Right ventricle myocardium inferior (tissue), 1 donor: ENCODE results near the gene OR52E6. TPM values are rescaled to one million over a fixed set of nuclear protein-coding genes. Genes with fewer than 3 reads are reported as not detected.

Experiments
- ATAC-seq: fragments of 200-7000 bp; cut with Tn5 transposase; one replicate; pipeline ENCODE4 v1.9.1; 2020; ENCODE audit warnings: mild to moderate bottlenecking, moderate library complexity
- DNase-seq: peaks from one replicate; pipeline ENCODE4 v3.0.0; 2021; ENCODE audit errors: missing footprints
- intact Hi-C: fragments of 100-400 bp; cut with DNase I; formaldehyde crosslinking; loops from one replicate; pipeline ENCODE4 v1.11.0; 2022
- total RNA-seq: library from RNA; stranded (reverse); fragmentation: NEBNext Ultra II Directional; extraction: Animal tissue kit (Norgen Biotek cat#: 25700); gene quantifications from one replicate; pipeline ENCODE4 v1.2.1, GENCODE V29; 2021
- donor health status: DM: no; HTN: yes; CAD: no; lungs with severe emphysema.

OR52E6 gene
- total RNA-seq, 1 donor from 2014 or later, result not detected

DNA sequence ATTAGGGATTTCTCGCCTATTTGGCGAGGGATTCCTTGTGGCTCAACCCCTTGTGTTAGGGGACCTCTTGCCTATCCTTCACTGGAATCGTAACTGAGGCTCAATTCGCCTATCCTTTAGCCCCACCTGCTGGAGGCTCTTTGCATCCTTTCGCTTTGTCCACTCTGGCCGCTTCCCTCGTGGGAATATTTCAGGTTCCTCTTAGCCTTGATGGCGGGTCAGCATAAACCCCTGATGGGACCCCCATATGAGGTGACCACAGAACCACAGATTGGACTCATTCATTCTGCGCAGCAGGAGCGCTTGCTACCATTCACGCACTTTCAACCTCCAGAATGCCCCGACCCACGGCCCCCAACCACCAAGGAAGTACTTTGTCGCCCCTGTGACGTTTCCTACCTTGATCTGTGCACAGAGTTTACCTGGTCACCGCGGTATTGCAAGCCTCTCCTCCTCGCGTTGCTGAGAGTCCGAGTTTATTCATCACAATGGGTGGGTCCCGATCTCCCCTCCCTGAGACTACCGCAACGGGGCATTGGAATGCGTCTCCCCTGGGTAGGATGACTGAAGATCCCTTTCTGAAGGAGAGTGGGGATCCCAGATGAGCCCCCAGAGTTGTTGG, 33.1 kb downstream of the OR52E6 start, which contains the start of gene OR52N2:
TSS of gene OR52N2 (plus strand) at position 425 of the 622 bp plus-strand sequence. CDS start 11,412 bp downstream, outside the sequence.
- intact Hi-C loops, result loop anchor here (2.0 to 10.0 kb wide), 4 partner anchors 124 to 686 kb away; partner anchors contain the start of genes TRIM5 and TRIM6
- peak; percentile 92 for ATAC-seq
- DNase-seq, result peak; percentile 76

DNA sequence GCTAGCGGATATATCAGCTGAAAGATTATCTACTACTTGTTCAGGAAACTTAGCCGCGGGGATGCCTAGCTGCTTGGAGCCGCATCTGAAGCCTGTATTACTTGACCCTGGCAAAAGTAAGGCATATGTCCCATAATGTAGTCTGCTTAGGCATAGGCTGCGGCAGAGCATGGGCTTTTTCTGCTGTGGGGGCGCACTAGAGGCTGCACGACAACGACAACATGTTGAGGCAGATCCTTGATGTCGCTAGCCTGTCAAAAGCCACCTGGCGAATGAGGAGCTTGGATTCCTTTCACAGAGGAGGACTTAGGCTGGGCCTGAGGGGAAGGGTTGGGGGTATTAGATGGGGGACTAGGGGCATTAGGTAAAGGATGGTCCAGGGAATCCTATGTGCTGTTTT, 34.1 kb downstream of the OR52E6 start:
- ATAC-seq (no peak), DNase-seq (no peak)
- intact Hi-C loops, result loop anchor here (5.0 to 10.0 kb wide), 2 partner anchors 213 to 685 kb away; partner anchors contain the start of gene TRIM6

DNA sequence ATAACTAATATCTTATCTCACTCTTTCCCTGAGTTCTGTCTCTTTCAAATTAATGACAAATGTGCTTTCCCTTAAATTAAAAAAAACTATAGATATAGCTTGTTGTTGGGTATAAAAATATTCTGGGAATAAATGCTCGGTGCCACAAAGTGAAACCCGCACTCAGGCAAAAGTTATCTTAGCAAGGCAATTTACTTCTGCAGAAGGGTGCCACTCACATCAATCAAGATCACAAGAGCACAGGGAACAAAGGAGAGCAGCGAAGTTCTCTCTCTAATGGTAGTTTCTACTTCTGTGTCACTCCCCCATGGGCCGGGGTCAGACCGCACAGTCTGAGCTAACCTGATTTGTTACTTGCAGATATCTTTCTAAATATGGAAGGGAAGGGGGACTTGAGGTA, 37.7 kb downstream of the OR52E6 start:
- ATAC-seq (no peak), DNase-seq (no peak)
- intact Hi-C loops, result loop anchor here (10.0 kb wide), 1 partner anchor 209 kb away; the partner anchor contains the start of gene TRIM6

DNA sequence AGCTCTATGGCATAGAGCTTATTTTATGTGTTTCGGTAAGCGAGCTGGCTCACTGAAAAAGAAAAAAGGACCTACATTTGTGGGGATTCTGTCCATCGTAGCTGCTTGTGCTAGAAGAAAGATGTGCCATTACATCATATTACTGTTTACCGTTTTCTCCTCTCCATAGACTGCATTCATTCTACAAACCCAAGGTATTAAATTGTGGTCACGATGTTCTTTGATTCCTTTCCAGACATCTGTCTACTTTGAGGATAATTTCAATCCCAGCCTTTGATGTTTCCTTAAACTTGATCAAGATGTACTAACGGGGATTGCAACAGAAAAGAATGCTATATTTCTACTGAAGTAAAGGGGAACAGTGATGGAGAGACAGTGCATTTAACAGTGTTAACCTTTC, 45.2 kb downstream of the OR52E6 start:
- intact Hi-C loops, result no loop called here
- ATAC-seq (no peak), DNase-seq (no peak)

DNA sequence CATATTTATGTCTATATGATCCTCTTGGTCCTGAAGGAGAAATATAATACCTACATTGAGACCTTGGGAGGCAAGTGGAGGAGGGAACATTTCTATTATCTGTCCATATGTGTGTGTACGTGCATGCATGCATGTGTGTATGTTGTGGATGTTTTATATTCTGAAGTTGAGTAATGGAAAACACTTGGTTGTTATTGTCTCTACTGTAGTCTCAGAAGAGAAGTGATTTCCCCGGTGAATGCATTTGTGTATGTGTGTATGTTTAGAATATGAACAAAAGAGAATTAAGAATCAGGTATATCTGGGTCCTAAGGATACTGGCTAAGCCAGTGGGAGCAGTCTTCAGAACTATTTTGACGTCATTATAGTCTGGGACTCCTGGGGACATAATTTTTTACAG, 50.5 kb downstream of the OR52E6 start, which contains the start of gene OR52N1:
TSS of gene OR52N1 (minus strand) at position 101 of the 400 bp plus-strand sequence. CDS start 2,449 bp downstream, outside the sequence.
- DNase-seq (no peak), ATAC-seq (no peak)
- intact Hi-C loops, result no loop called here

Other genes starting within 250 kb of the OR52E6 start
- gene TRIM6, start 245.3 kb downstream of the OR52E6 start, total RNA-seq, result 0.84 TPM
- 2.8 TPM for gene TRIM34, start 216.9 kb downstream of the OR52E6 start, total RNA-seq
- gene TRIM5, start 156.8 kb downstream of the OR52E6 start, total RNA-seq, result 9.8 TPM
- gene TRIM22, start 152.1 kb downstream of the OR52E6 start, total RNA-seq, result 22.4 TPM
- gene OR56B1, start 105.4 kb downstream of the OR52E6 start, total RNA-seq, result not detected
- gene OR52N4, start 87.7 kb downstream of the OR52E6 start, total RNA-seq, result not detected
- gene OR52N5, start 58.5 kb downstream of the OR52E6 start, total RNA-seq, result not detected
- gene OR52N1, start 50.6 kb downstream of the OR52E6 start, total RNA-seq, result not detected
- not detected for gene OR52N2, start 33.0 kb downstream of the OR52E6 start, total RNA-seq
- not detected for gene OR52E8, start 15.8 kb upstream of the OR52E6 start, total RNA-seq
- not detected for gene OR52E4, start 38.7 kb upstream of the OR52E6 start, total RNA-seq
- gene OR52E5, start 51.3 kb upstream of the OR52E6 start, total RNA-seq, result not detected
- gene OR56A3, start 100.4 kb upstream of the OR52E6 start, total RNA-seq, result not detected
- not detected for gene OR56A5, start 126.6 kb upstream of the OR52E6 start, total RNA-seq
- gene OR52L1, start 145.1 kb upstream of the OR52E6 start, total RNA-seq, result not detected
- not detected for gene OR56A4, start 165.0 kb upstream of the OR52E6 start, total RNA-seq
- not detected for gene OR56A1, start 188.9 kb upstream of the OR52E6 start, total RNA-seq